H1 (cell line): Measurements from ENCODE around the gene KLKB1. TPM values are rescaled to one million over a fixed set of nuclear protein-coding genes. Genes with fewer than 3 reads are reported as not detected.

ENCODE experiments used
- CTCF ChIA-PET: fragments of 300-600 bp; sonication (Branson Sonifier 250); formaldehyde crosslinking; loops from one replicate; lab custom pipeline; 2021; ENCODE audit not compliant: partially characterized antibody; lab: Charles Lee
- POLR2A ChIA-PET: fragments of 300-600 bp; sonication (Branson Sonifier 250); formaldehyde crosslinking; loops from one replicate; lab custom pipeline; 2021; ENCODE audit warnings: inconsistent platforms; ENCODE audit not compliant: partially characterized antibody; lab: Charles Lee
- DNase-seq, 2 experiments: peaks; one replicate each; pipeline versions ENCODE4 v3.0.0 to v3.0.0-alpha.2; 2010 to 2022; ENCODE audit warnings: low spot score in 2 of 2, low read depth in 1 of 2, mixed read lengths in 1 of 2
- FAIRE-seq: peaks from 2 replicates; lab custom pipeline; 2011; peaks lifted over from hg19 to GRCh38; lab: Jason Lieb, UNC
- H2AFZ ChIP-seq: 2 replicates; pipeline ENCODE4 v1.8.1; 2012; ENCODE audit warnings: low read length, inconsistent platforms
- H2AK5ac ChIP-seq: 2 replicates; pipeline ENCODE4 v1.6.1; 2013; ENCODE audit warnings: low read depth, low read length
- H2BK120ac ChIP-seq: replicated peaks from 2 replicates; pipeline ENCODE3; 2013; ENCODE audit warnings: low read depth, low read length, inconsistent platforms
- H2BK12ac ChIP-seq: 2 replicates; pipeline ENCODE4 v1.6.1; 2013; ENCODE audit warnings: low read depth, low read length
- H2BK15ac ChIP-seq: 2 replicates; pipeline ENCODE4 v1.6.1; 2013; ENCODE audit warnings: low read length
- H2BK20ac ChIP-seq: 2 replicates; pipeline ENCODE4 v1.6.1; 2013; ENCODE audit warnings: low read length
- H2BK5ac ChIP-seq: 2 replicates; pipeline ENCODE4 v1.6.1; 2013; ENCODE audit warnings: low read depth, low read length
- H3K14ac ChIP-seq: 2 replicates; pipeline ENCODE4 v1.6.1; 2013; ENCODE audit warnings: inconsistent platforms; ENCODE audit not compliant: insufficient read length
- H3K18ac ChIP-seq: 2 replicates; pipeline ENCODE4 v1.6.1; 2013; ENCODE audit warnings: low read length; ENCODE audit errors: extremely low read depth
- H3K23ac ChIP-seq: 2 replicates; pipeline ENCODE4 v1.6.1; 2013; ENCODE audit warnings: inconsistent platforms; ENCODE audit not compliant: insufficient read length
- H3K23me2 ChIP-seq: 2 replicates; pipeline ENCODE4 v1.6.1; 2013; ENCODE audit warnings: low read depth, low read length
- H3K27ac ChIP-seq: 2 replicates; pipeline ENCODE4 v1.6.1; 2011; ENCODE audit warnings: low read depth, low read length, inconsistent platforms
- H3K27me3 ChIP-seq, 4 experiments: replicated peaks in 1 of 4; 1 replicate in 1 of 4; 2 replicates in 3 of 4; pipeline versions ENCODE4 v1.6.1 to v1.8.1; 2011 to 2013; ENCODE audit warnings: low read length in 3 of 4, mild to moderate bottlenecking in 3 of 4, inconsistent platforms in 2 of 4, mixed read lengths in 2 of 4, moderate library complexity in 1 of 4; ENCODE audit not compliant: control insufficient read depth in 3 of 4, insufficient read depth in 3 of 4; ENCODE audit errors: extremely low read depth in 1 of 4
- H3K36me3 ChIP-seq, 4 experiments: 2 replicates each; pipeline versions ENCODE4 v1.6.1 to v1.8.1; 2011 to 2013; ENCODE audit warnings: mild to moderate bottlenecking in 4 of 4, low read length in 3 of 4, moderate library complexity in 2 of 4, control low read depth in 1 of 4, inconsistent platforms in 1 of 4; ENCODE audit not compliant: insufficient read depth in 4 of 4, control insufficient read depth in 2 of 4
- H3K4ac ChIP-seq: replicated peaks from 2 replicates; pipeline ENCODE3; 2013; ENCODE audit warnings: low read length, low read depth, mixed read lengths, inconsistent platforms; ENCODE audit not compliant: insufficient read length
- H3K4me1 ChIP-seq, 4 experiments: replicated peaks in 1 of 4; 1 replicate in 1 of 4; 2 replicates in 3 of 4; pipeline versions ENCODE4 v1.6.1 to v1.8.1; 2011 to 2013; ENCODE audit warnings: low read length in 3 of 4, inconsistent platforms in 2 of 4, mixed read lengths in 1 of 4; ENCODE audit not compliant: insufficient read depth in 4 of 4, control insufficient read depth in 3 of 4
- H3K4me2 ChIP-seq, 2 experiments: 2 replicates each; pipeline versions ENCODE4 v1.6.1 to v1.8.1; 2011 to 2013; ENCODE audit warnings: low read depth in 2 of 2, low read length in 2 of 2, control low read depth in 1 of 2, inconsistent platforms in 1 of 2, mild to moderate bottlenecking in 1 of 2; ENCODE audit not compliant: insufficient read depth in 1 of 2
- H3K4me3 ChIP-seq, 4 experiments: fragments of 200-600, 300-600 bp in 1 of 4; sonication (generic), shearing (Covaris generic), sonication (Bioruptor Twin) in 1 of 4; 2 replicates each; pipeline versions ENCODE4 v1.5.1 to v1.8.1; 2011 to 2016; ENCODE audit warnings: low read length in 4 of 4, low read depth in 3 of 4, control low read depth in 2 of 4, inconsistent platforms in 2 of 4, mild to moderate bottlenecking in 2 of 4, mixed read lengths in 1 of 4, moderate library complexity in 1 of 4; ENCODE audit not compliant: insufficient read depth in 2 of 4; ENCODE audit errors: extremely low read depth in 1 of 4
- H3K56ac ChIP-seq: replicated peaks from 2 replicates; pipeline ENCODE3; 2013; ENCODE audit warnings: low read depth, mild to moderate bottlenecking, mixed read lengths, low read length, inconsistent platforms; ENCODE audit not compliant: insufficient read length
- H3K79me1 ChIP-seq: 2 replicates; pipeline ENCODE4 v1.6.1; 2013; ENCODE audit warnings: low read depth, low read length, control low read depth
- H3K79me2 ChIP-seq, 2 experiments: 2 replicates each; pipeline versions ENCODE4 v1.6.1 to v1.8.1; 2012 to 2013; ENCODE audit warnings: low read length in 2 of 2, mild to moderate bottlenecking in 2 of 2, inconsistent platforms in 1 of 2; ENCODE audit not compliant: insufficient read depth in 2 of 2, control insufficient read depth in 1 of 2
- H3K9ac ChIP-seq, 4 experiments: replicated peaks in 1 of 4; 1 replicate in 1 of 4; 2 replicates in 3 of 4; pipeline versions ENCODE4 v1.6.1 to v1.8.1; 2011 to 2013; ENCODE audit warnings: low read depth in 3 of 4, low read length in 3 of 4, control low read depth in 2 of 4, mild to moderate bottlenecking in 2 of 4, moderate library complexity in 2 of 4, inconsistent platforms in 1 of 4; ENCODE audit errors: extremely low read depth in 1 of 4
- H3K9me3 ChIP-seq, 2 experiments: 2 replicates each; pipeline versions ENCODE4 v1.6.1 to v1.8.1; 2012 to 2013; ENCODE audit warnings: mild to moderate bottlenecking in 2 of 2, moderate library complexity in 2 of 2, control low read depth in 1 of 2, inconsistent platforms in 1 of 2, low read depth in 1 of 2, low read length in 1 of 2, mixed read lengths in 1 of 2; ENCODE audit not compliant: insufficient read depth in 2 of 2
- H4K20me1 ChIP-seq, 2 experiments: replicated peaks in 1 of 2; 2 replicates each; pipeline versions ENCODE3 to v1.8.1; 2011 to 2013; ENCODE audit warnings: inconsistent platforms in 2 of 2, low read length in 2 of 2, mild to moderate bottlenecking in 1 of 2; ENCODE audit not compliant: insufficient read depth in 2 of 2, control insufficient read depth in 1 of 2
- H4K5ac ChIP-seq: 2 replicates; pipeline ENCODE4 v1.6.1; 2013; ENCODE audit warnings: low read length, low read depth, mixed read lengths, inconsistent platforms; ENCODE audit not compliant: insufficient read length
- H4K8ac ChIP-seq: 2 replicates; pipeline ENCODE4 v1.8.0; 2013; ENCODE audit warnings: mild to moderate bottlenecking, moderate library complexity, low read length, inconsistent platforms; ENCODE audit not compliant: insufficient read depth; ENCODE audit errors: extremely low read depth
- H4K91ac ChIP-seq: replicated peaks from 2 replicates; pipeline ENCODE3; 2013; ENCODE audit warnings: low read length, mixed read lengths, inconsistent platforms; ENCODE audit not compliant: insufficient read length
- CEBPB ChIP-seq: IDR thresholded peaks from 2 replicates; pipeline ENCODE4 v1.6.1; 2012; ENCODE audit warnings: low read depth, low read length
- CHD1 ChIP-seq: IDR thresholded peaks from 2 replicates; pipeline ENCODE4 v1.6.1; 2012; ENCODE audit warnings: low read depth, low read length, improper control_type of control experiment
- CHD2 ChIP-seq: IDR thresholded peaks from 2 replicates; pipeline ENCODE4 v1.6.1; 2012; ENCODE audit warnings: low read length, improper control_type of control experiment
- CREB1 ChIP-seq: IDR thresholded peaks from 2 replicates; pipeline ENCODE4 v1.6.1; 2012; ENCODE audit warnings: inconsistent platforms
- JUN ChIP-seq: IDR thresholded peaks from 2 replicates; pipeline ENCODE4 v1.6.1; 2011; ENCODE audit warnings: low read depth, mild to moderate bottlenecking, improper control_type of control experiment, low read length
- JUND ChIP-seq: IDR thresholded peaks from 2 replicates; pipeline ENCODE4 v1.6.1; 2011; ENCODE audit warnings: mild to moderate bottlenecking, improper control_type of control experiment, low read length
- POLR2AphosphoS5 ChIP-seq: IDR thresholded peaks from 2 replicates; pipeline ENCODE4 v1.6.1; 2011; ENCODE audit warnings: low read depth, low read length
- SIRT6 ChIP-seq: IDR thresholded peaks from one replicate; pipeline ENCODE4 v1.7.1; 2012; ENCODE audit warnings: low read length, inconsistent platforms
- SIX5 ChIP-seq: IDR thresholded peaks from 2 replicates; pipeline ENCODE4 v1.6.1; 2011; ENCODE audit warnings: mild to moderate bottlenecking, low read depth, low read length
- SP2 ChIP-seq: IDR thresholded peaks from 2 replicates; pipeline ENCODE4 v1.6.1; 2012; ENCODE audit warnings: mild to moderate bottlenecking, low read length, inconsistent platforms
- SRF ChIP-seq: IDR thresholded peaks from 2 replicates; pipeline ENCODE4 v1.6.1; 2011; ENCODE audit warnings: mild to moderate bottlenecking, low read depth, low read length, moderate library complexity
- SUZ12 ChIP-seq: fragments of 200-600 bp; sonication (generic); IDR thresholded peaks from 2 replicates; pipeline ENCODE4 v1.6.1; 2012; ENCODE audit warnings: mild to moderate bottlenecking, inconsistent platforms, low read length, moderate library complexity, mixed read lengths
- TAF1 ChIP-seq: IDR thresholded peaks from 2 replicates; pipeline ENCODE4 v1.6.1; 2011; ENCODE audit warnings: mild to moderate bottlenecking, low read depth, low read length
- WGBS, 2 experiments: shearing (Covaris generic) in 1 of 2; methylation state at CpG; one replicate each; pipeline versions ENCODE4 v1.1.6 to v1.1.7; 2013 to 2015; ENCODE audit warnings: low lambda C conversion rate in 2 of 2, mixed read lengths in 2 of 2, inconsistent platforms in 1 of 2, low coverage in 1 of 2, missing lambda C conversion rate in 1 of 2; ENCODE audit not compliant: insufficient replicate concordance in 2 of 2, insufficient coverage in 1 of 2, insufficient read length in 1 of 2; ENCODE audit errors: extremely low coverage in 1 of 2, missing lambda C conversion rate in 1 of 2; 5-methylcytosine and 5-hydroxymethylcytosine counted together
- polyA plus RNA-seq, 7 experiments: library from polyadenylated mRNA; depleted of rRNA in 3 of 7; stranded (reverse) in 5 of 7; unstranded in 2 of 7; fragments of >200 nt in 5 of 7; fragments of 200-250 nt in 2 of 7; gene quantifications; 1 replicate in 5 of 7; 2 replicates in 1 of 7; 4 replicates in 1 of 7; pipeline versions ENCODE4 v1.2.1 to v1.2.3, GENCODE V29; 2011 to 2013; ENCODE audit warnings: missing spikeins in 2 of 7, mixed read lengths in 2 of 7
- total RNA-seq: library from RNA; stranded (reverse); fragmentation: NEBNext Ultra II Directional; extraction: Animal tissue kit (Norgen Biotek cat#: 25700); gene quantifications from 2 replicates; pipeline ENCODE4 v1.2.1, GENCODE V29; 2021

KLKB1 gene
- total and polyA plus RNA-seq, 2 of the 8 experiments (the other 6 are each of a cell fraction or from before 2014, with no cell fraction given): 12.0 to 20.9 TPM

DNA sequence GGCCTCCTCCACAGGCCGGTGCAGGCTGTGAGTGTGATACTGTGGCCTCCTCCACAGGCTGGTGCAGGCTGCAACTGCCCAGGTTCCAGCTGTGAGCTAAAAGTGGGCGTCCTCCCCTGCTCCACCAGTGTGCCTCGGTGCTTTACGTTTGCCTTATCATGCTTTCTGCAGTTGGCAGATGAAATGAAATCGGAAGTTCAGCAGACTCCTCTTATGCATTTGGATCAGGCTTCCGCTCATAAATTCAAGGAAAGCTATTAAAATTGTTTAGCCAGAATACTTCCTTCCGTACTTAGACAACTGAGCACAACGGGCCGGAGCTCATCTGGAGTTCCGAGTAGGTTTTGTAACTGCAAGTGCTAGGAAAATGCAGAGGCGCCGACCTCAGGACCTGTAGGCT is 23.9 kb upstream of the KLKB1 start:
- no peaks in the 10 kb centered on the region for H4K20me1 ChIP-seq
- no peak overlapping the region for H3K4me3 ChIP-seq
- no peak overlapping the region for H2AFZ ChIP-seq
- no peaks in the 10 kb centered on the region for H3K79me1 ChIP-seq
- H3K4ac ChIP-seq: no peak overlapping the region
- H3K9ac ChIP-seq: no peak overlapping the region
- H2BK5ac ChIP-seq: peak overlapping the region; percentile 26; the same call in 1 of the 2 replicates
- POLR2A ChIA-PET: interaction anchor here (0.6 to 0.7 kb wide), 2 partner anchors 34 to 252 kb away, joined by 3 to 4 read pairs; no protein-coding TSS in a partner anchor
- H4K8ac ChIP-seq: no peak overlapping the region
- H4K5ac ChIP-seq: no peak overlapping the region
- no peak for FAIRE-seq
- peak overlapping the region; percentile 62 for H4K91ac ChIP-seq
- CTCF ChIA-PET: interaction anchor here (0.6 to 1.7 kb wide), 5 partner anchors 9 to 109 kb away, joined by 3 to 7 read pairs (median 3); partner anchors contain the start of gene CYP4V2
- no peak overlapping the region for H2AK5ac ChIP-seq
- no peak overlapping the region for H3K14ac ChIP-seq
- H3K36me3 ChIP-seq: no peaks in the 10 kb centered on the region
- no peak overlapping the region for H3K4me2 ChIP-seq
- peaks cover 0 to 3% of the 10 kb centered on the region in 2 experiments; a peak in 1 of 4 replicates for H3K79me2 ChIP-seq
- H3K18ac ChIP-seq: no peak overlapping the region
- H3K27ac ChIP-seq: no peak overlapping the region
- H2BK15ac ChIP-seq: 0 out of 2 replicates have a peak overlapping the region, but pooled peaks have one; percentile 1
- H3K23me2 ChIP-seq: no peaks in the 10 kb centered on the region
- 87% methylated on average over 12 of the region's 12 CpGs; no CpG with 5 or more reads in 1 of the 2 experiments for WGBS, 2 experiments
- no peak for DNase-seq
- no peak overlapping the region for H2BK20ac ChIP-seq
- H3K23ac ChIP-seq: no peak overlapping the region
- no peak overlapping the region for H2BK120ac ChIP-seq
- H3K4me1 ChIP-seq: peaks cover 0 to 2% (median 0%) of the 10 kb centered on the region in 4 experiments; a peak in 1 of 7 replicates
- no peak overlapping the region; the same call in 1 of the 2 replicates for H2BK12ac ChIP-seq
- no peak overlapping the region for H3K56ac ChIP-seq
- H3K27me3 ChIP-seq: no peaks in the 10 kb centered on the region
- H3K9me3 ChIP-seq: peaks cover 0 to 2% of the 10 kb centered on the region in 2 experiments; a peak in 1 of 4 replicates
- TF ChIP-seq SUZ12 (no peak), SIX5 (no peak), JUND (no peak), CEBPB (no peak), SRF (no peak), CHD2 (no peak), CREB1 (no peak), POLR2AphosphoS5 (no peak), CHD1 (no peak), TAF1 (no peak), JUN (no peak), SIRT6 (no peak), SP2 (no peak)
